PFSK-1 (cell line): Measurements from ENCODE around the gene FAM118A.

Experiments
- FOXP2 ChIP-seq: optimal IDR thresholded peaks from 2 replicates; pipeline ENCODE3; 2011; ENCODE audit warnings: borderline replicate concordance, control low read depth, inconsistent platforms; ENCODE audit not compliant: insufficient read depth; ENCODE audit errors: extremely low read length, extremely low read depth
- POLR2AphosphoS5 ChIP-seq: IDR thresholded peaks from 2 replicates; pipeline ENCODE4 v1.6.1; 2012; ENCODE audit warnings: low read depth, mild to moderate bottlenecking, control low read depth, low read length, moderate library complexity
- REST ChIP-seq, 2 experiments: IDR thresholded peaks; 2 replicates each; pipeline versions ENCODE4 v1.6.1 to v1.8.0; 2011 to 2012; ENCODE audit warnings: low read depth in 2 of 2, low read length in 2 of 2, control low read depth in 1 of 2, inconsistent platforms in 1 of 2, mild to moderate bottlenecking in 1 of 2, moderate library complexity in 1 of 2; ENCODE audit not compliant: insufficient read depth in 1 of 2
- SIN3A ChIP-seq: IDR thresholded peaks from 2 replicates; pipeline ENCODE4 v1.6.1; 2012; ENCODE audit warnings: mild to moderate bottlenecking, low read length, moderate library complexity, borderline replicate concordance; ENCODE audit not compliant: insufficient read depth
- TAF1 ChIP-seq: IDR thresholded peaks from 2 replicates; pipeline ENCODE4 v1.6.1; 2012; ENCODE audit warnings: low read length, control low read depth, borderline replicate concordance; ENCODE audit not compliant: insufficient read depth

Gene FAM118A

DNA sequence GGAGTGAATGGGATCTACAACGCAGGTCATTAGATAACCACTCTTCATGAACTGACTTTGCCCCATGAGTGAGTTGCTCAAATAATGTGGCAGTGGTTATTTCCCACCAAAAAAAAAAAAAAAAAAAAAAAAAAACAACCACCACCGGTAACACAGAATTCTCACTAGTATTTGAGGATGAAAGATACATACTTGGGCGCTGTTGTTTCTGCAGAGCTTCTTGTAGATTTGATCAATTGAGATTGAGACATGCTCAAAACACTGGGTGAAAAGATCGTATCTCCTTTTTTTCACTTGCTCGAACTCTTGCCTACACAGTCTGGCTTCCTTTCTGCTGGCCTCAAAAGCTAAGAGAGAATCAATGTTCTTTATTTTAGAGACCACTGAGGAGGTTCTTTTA, 44.1 kb downstream of the FAM118A start:
- TF ChIP-seq POLR2AphosphoS5 (no peak), FOXP2 (no peak), REST (IDR thresholded peaks at IDR 0.05; ENCODE audit: insufficient read depth in 1 of 2, low read depth in 2 of 2, low read length in 2 of 2) (no peak), TAF1 (no peak), SIN3A (no peak)

- TF ChIP-seq POLR2AphosphoS5 = no peak
- TF ChIP-seq TAF1 = no peak
- TF ChIP-seq SIN3A = no peak
These were observed 47.8 kb downstream of the FAM118A start for GRCh38 chr22:45357490-45357889.

DNA sequence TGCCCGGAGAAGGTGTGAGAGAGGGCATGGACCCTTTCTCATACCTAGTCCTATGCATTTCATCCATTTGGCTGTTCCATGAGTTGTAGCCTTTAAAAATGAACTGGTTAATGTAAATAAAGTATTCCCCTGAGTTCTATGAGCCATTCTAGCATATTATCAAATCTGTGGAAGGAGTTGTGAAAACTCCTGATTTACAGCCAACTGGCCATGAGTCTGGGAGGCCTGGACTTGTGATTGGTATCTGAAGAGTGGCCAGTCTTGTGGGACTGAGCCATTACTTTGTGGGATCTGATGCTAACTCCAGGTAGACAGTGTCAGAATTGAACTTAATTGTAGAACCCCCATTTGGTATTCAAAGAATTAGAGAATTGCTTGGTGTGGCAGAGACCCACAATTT, 48.4 kb downstream of the FAM118A start:
- TF ChIP-seq TAF1 = no peak
- TF ChIP-seq POLR2AphosphoS5 = no peak
- no peak for TF ChIP-seq FOXP2
- TF ChIP-seq REST (IDR thresholded peaks at IDR 0.05; ENCODE audit: insufficient read depth in 1 of 2, low read depth in 2 of 2, low read length in 2 of 2) = no peak
- no peak for TF ChIP-seq SIN3A

DNA sequence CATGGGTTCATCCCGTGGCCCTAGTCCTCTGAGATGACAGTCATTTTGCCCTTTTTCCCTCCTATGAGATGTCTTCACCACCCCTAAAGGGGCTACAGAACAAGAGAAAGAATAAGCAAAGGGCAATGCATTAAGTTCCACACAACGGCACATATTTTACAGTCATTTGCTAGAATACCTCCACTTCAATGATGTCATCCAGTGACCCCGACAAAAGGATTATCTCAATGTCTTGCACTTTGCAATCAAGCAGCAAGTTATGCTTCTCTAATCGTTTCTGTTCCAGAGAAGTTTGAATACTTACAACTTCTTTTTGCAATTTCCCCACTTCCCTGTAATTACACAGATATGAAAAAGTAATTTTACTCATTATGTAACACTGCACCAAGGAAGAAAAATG, 49.9 kb downstream of the FAM118A start:
- TF ChIP-seq FOXP2 = no peak
- no peak for TF ChIP-seq REST (IDR thresholded peaks at IDR 0.05; ENCODE audit: insufficient read depth in 1 of 2, low read depth in 2 of 2, low read length in 2 of 2)
- TF ChIP-seq TAF1 = no peak
- TF ChIP-seq SIN3A = no peak
- TF ChIP-seq POLR2AphosphoS5 = no peak

GRCh38 chr22:45366713-45367112, 57.0 kb downstream of the FAM118A start:
- TF ChIP-seq SIN3A = no peak
- no peak for TF ChIP-seq TAF1
- no peak for TF ChIP-seq REST (IDR thresholded peaks at IDR 0.05; ENCODE audit: insufficient read depth in 1 of 2, low read depth in 2 of 2, low read length in 2 of 2)
- TF ChIP-seq POLR2AphosphoS5 = no peak
- TF ChIP-seq FOXP2 = no peak
